HG03196 (cell line): Measurements from ENCODE around the gene FLOT1.
A peak's percentile ranks its signal among the peaks of the same experiment; 100 is the strongest.

ENCODE experiments used
- ATAC-seq: cut with Tn5 transposase; IDR thresholded peaks from one replicate; pipeline ENCODE4 v1.9.1; 2021; ENCODE audit not compliant: unreplicated experiment

FLOT1 gene

GRCh38 chr6:30705620-30706019 is 36.9 kb downstream of the FLOT1 start:
- no peak for ATAC-seq

- ATAC-seq, result no peak
Observed at GRCh38 chr6:30703821-30704220, 38.7 kb downstream of the FLOT1 start.

- no peak for ATAC-seq
Observed at GRCh38 chr6:30703011-30703410, 39.5 kb downstream of the FLOT1 start.

GRCh38 chr6:30700340-30700739 is 42.1 kb downstream of the FLOT1 start:
- ATAC-seq, result no peak

DNA sequence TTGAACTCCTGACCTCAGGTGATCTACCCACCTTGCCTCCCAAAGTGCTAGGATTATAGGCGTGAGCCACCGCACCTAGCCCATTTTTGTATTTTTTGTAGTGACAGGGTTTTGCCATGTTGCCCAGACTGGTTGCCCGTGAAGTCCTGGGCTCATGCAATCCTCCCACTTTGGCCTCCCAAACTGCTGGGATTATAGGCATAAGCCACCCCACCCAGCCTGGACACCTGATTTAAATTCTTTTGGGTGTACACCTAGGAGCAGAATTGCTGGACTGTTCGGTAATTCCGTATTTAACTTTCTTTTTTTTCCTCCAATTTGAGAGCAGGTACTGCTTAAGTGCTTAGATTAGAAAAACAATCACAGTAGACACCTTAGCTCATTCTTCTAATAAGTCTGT is 46.1 kb downstream of the FLOT1 start:
- no peak for ATAC-seq

GRCh38 chr6:30691208-30691847 is 51.2 kb downstream of the FLOT1 start:
- ATAC-seq, result no peak

DNA sequence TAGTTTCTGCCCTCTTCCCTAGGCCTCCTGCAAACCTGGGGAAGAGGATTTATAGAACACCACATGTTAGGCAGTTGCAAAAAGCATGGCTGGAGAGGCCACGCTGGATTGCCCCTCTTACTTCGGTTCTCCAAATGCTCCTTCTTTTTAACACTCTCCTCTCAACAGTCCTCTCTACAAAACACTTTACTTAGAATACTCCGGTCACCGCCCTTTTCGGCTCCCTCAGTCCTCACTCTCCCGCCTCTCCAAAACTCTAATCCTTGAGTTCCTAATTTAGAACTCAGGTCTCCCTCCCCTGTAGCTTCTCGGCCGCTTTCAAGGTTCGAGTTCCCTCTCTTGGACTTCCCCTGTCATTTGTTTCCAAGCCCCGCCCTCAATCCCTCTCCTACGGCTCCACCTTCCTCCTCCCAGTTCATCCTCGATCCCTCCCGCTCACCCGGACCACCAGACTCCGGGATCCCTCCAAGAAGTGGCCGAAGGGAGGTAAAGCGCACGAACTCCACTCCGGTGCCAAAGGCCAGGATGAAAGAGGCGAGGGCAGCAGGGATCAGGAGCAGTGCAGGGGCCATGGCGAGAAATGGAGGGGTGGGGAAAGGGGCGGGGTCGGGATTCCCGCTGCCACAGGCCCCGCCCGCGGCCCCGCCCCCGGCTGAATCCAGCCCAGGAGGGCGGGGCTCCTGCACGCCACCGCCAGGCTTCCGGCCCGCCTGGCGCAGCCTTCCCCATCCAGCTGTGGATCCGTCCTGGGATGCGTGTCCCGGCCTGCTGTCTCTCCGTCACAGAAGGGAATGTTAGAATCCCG is 51.9 kb downstream of the FLOT1 start, which contains the start of gene NRM:
TSS of gene NRM (minus strand) at position 582 of the 805 bp plus-strand sequence. CDS start at position 572, 10 bp downstream.
- peak; percentile 22 for ATAC-seq

DNA sequence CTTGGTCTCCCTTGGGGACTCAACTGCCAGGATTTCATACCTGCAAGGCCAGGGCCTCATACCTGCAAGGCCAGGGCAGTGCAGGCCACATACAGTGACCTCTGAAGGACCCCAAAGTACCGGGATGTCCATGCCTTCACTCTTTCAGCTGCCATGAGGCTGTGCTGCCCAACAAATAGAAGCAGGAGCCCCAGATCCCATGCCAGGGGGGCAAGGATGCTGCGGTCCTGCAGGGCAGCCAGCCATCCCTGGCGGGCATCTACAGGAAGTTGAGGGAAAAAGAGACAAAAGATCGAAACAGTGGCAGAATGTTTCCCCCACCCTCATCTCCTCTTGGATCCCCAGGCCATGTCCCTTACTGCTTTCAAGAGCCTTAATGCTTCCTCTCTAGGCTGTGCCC is 52.5 kb downstream of the FLOT1 start:
- ATAC-seq, result no peak

GRCh38 chr6:30689022-30689865 is 53.2 kb downstream of the FLOT1 start:
- ATAC-seq, result no peak

DNA sequence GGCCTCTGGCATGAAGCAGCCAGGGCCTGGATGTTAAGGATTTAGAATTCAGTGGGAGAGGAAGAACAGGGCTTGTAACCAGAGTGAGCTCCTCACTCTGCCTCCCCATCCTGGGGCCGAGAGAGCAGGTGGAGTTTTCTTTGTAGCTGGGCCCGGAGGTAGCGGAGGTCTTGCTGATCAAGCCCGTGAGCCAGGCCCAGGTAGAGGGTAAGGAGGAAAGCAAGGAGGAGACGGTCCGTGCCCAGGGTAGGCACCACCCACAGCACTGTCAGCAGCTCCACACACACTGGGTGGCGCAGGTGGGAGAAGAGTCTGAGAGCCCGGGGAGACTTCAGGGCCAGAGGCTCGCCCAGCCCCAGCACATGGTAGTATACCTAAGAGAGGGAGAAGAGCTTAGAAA is 53.9 kb downstream of the FLOT1 start:
- no peak for ATAC-seq

DNA sequence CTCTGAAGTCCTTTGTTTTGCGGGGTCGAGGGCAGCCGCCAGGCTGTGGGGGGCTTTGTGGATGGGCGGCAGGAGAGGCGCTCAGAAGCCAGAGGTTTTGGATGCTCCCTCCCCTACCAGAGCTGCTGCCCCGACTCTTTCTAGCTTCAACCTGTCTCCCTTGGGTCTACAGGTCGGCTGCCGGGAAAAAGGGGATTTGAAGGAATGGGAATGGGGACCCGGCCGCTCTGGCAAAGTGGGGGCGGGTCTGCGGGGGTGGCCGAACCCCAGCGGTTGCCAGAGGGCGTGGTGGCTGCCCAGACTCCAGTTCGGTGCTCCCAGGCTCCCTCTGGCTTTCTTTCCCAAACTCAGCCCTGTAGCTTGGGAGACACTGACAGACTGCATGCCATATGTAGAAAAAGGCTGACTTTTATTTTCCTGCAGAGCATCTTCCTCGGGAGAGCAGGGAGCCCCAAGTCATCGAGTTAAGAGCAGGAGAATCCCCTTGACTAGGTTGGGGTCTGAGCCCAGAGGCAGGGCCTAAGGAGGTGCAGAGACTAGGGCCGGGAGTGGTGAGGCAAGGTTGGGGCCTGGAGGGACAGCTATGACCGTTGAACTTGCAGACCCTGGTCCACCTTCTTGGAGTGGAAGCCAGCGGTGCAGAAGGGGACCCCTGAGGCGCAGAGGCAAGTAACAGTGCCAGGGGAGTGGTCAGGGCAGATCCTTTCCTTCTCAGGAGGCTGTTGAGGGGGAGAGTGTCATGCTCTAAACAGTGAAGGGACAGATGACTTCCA is 54.6 kb downstream of the FLOT1 start:
- ATAC-seq, result no peak

GRCh38 chr6:30686908-30687658 is 55.4 kb downstream of the FLOT1 start:
- peak; percentile 38 for ATAC-seq

- ATAC-seq, result no peak
Observed at GRCh38 chr6:30686009-30686907, 56.2 kb downstream of the FLOT1 start, which contains the start of gene PPP1R18. TSS of gene PPP1R18 (minus strand) at chr6:30686645. CDS start at chr6:30686018, 627 bp downstream.

- no peak for ATAC-seq
Observed at GRCh38 chr6:30685157-30686008, 57.1 kb downstream of the FLOT1 start.

DNA sequence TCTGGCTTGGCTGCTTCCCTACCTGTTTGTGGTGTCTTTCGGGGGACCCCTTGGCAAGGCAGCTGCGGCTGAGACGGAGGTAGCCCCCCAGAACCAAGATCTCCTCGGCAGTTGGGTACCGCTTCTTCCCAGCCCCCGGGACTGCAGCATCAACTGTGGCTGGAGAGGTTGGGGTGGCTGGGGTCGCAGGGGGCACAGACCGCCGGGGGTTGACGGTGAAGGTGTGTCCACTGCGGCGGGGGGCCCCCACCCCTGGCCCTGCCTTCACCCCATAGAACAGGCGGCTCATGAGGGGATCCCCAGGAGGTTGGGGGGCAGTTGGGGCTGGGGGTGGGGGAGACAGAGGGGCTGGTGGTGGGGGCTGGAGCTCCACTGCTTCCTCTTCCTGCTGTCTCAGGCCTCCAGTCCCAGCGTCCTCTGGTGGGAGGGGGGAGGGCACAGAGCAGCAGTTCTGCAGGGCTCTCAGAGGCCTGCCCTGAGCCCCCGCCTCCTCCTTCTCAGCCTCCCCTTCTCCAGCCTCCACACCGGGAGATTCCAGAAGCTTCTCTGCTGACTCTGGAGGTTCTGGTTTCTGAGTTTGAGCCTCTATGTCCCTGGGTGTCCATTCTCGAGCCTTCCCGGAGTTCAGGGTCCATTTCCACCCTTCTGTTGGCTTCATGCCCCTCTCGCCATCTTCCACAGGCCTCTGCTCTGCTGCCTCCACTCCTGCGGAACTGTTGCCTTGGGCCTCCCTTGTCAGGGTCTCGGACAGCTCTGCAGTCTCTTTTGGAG is 57.9 kb downstream of the FLOT1 start:
- ATAC-seq, result no peak

DNA sequence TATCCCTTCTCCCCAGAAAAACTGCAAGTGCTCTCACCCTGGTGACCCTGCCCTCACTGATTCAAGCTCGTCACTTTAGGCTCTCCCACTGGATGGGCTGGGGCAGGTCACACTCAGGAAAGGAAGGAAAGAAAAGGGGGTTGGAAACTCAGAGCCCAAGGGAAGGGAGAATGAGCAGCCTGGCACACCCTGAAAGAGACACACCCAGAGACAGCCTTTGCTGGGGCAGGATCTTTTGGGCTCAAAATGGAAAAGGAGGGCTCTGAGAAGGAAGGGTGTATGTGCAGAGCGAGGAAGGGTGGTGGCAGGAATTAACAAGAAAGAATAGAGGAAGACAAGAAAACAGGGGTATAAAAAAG is 58.5 kb downstream of the FLOT1 start:
- no peak for ATAC-seq
